WERI-Rb-1 (cell line): ENCODE data around the gene SPSB4.

Source experiments
- DNase-seq: peaks from one replicate; pipeline ENCODE4 v3.0.0-alpha.2; 2020
- H3K27ac ChIP-seq: fragments of 250-450 bp; sonication (Bioruptor Pico); 2 replicates; pipeline ENCODE4 v1.5.1; 2020; ENCODE audit warnings: mild to moderate bottlenecking, moderate library complexity
- H3K27me3 ChIP-seq: fragments of 250-450 bp; sonication (Bioruptor Pico); 2 replicates; pipeline ENCODE4 v1.5.1; 2021; ENCODE audit warnings: mild to moderate bottlenecking, low read depth, moderate library complexity; ENCODE audit not compliant: insufficient read depth, severe bottlenecking
- H3K36me3 ChIP-seq: fragments of 250-450 bp; sonication (Bioruptor Pico); 2 replicates; pipeline ENCODE4 v1.5.1; 2020; ENCODE audit warnings: mild to moderate bottlenecking, moderate library complexity
- H3K4me3 ChIP-seq: 2 replicates; pipeline ENCODE4 v1.5.1; 2011; ENCODE audit warnings: low read depth, mild to moderate bottlenecking, control low read depth, low read length
- H3K9me3 ChIP-seq: fragments of 250-450 bp; sonication (Bioruptor Pico); 2 replicates; pipeline ENCODE4 v1.5.1; 2021; ENCODE audit warnings: mild to moderate bottlenecking, moderate library complexity; ENCODE audit not compliant: severe bottlenecking
- TF ChIP-seq, protein P1 (sequence below): IDR thresholded peaks from 2 replicates; pipeline ENCODE4 v1.5.1; 2011; ENCODE audit warnings: low read depth, mild to moderate bottlenecking, control low read depth, inconsistent platforms, low read length

The SPSB4 gene

GRCh38 chr3:141129541-141130011 is 78.4 kb downstream of the SPSB4 start:
- H3K4me3 ChIP-seq: no peak overlapping the region
- DNase-seq: no peak

DNA sequence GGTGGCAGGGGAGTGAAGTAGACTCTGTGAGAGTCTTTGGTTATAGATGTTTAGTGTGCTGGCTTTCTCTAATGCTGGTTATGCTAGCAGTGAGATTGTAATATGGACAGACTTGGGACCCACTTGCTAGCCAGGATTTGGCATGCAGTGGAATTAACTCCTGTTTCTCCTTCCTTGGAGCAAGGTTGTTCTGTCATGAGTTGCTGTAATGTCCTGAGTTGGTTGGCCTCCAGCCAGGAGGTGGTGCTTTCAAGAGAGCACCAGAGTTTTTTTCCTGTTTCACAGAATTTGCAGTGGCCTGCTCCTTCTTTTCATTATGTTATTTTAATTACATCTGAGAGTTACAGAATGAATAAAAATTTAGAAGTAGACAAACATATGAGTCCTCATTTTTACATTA is 92.4 kb downstream of the SPSB4 start:
- H3K27me3 ChIP-seq: no peaks in the 10 kb centered on the region
- H3K4me3 ChIP-seq: no peak overlapping the region
- H3K36me3 ChIP-seq: peaks cover 6% of the 10 kb centered on the region
- no peak for DNase-seq
- peaks cover 11% of the 10 kb centered on the region for H3K9me3 ChIP-seq
- no peak overlapping the region for H3K27ac ChIP-seq
- TF ChIP-seq, protein P1, sequence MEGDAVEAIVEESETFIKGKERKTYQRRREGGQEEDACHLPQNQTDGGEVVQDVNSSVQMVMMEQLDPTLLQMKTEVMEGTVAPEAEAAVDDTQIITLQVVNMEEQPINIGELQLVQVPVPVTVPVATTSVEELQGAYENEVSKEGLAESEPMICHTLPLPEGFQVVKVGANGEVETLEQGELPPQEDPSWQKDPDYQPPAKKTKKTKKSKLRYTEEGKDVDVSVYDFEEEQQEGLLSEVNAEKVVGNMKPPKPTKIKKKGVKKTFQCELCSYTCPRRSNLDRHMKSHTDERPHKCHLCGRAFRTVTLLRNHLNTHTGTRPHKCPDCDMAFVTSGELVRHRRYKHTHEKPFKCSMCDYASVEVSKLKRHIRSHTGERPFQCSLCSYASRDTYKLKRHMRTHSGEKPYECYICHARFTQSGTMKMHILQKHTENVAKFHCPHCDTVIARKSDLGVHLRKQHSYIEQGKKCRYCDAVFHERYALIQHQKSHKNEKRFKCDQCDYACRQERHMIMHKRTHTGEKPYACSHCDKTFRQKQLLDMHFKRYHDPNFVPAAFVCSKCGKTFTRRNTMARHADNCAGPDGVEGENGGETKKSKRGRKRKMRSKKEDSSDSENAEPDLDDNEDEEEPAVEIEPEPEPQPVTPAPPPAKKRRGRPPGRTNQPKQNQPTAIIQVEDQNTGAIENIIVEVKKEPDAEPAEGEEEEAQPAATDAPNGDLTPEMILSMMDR: no peak

More at GRCh38 chr3:141129541-141130011, 78.4 kb downstream of the SPSB4 start:
- no peak overlapping the region for H3K27ac ChIP-seq
- no peaks in the 10 kb centered on the region for H3K36me3 ChIP-seq
- no peaks in the 10 kb centered on the region for H3K9me3 ChIP-seq
- no peaks in the 10 kb centered on the region for H3K27me3 ChIP-seq
- TF ChIP-seq, protein P1: no peak

GRCh38 chr3:141146979-141147470 is 95.9 kb downstream of the SPSB4 start:
- no peaks in the 10 kb centered on the region for H3K9me3 ChIP-seq
- H3K27me3 ChIP-seq: no peaks in the 10 kb centered on the region
- no peak overlapping the region for H3K27ac ChIP-seq
- DNase-seq: no peak
- peaks cover 6% of the 10 kb centered on the region for H3K36me3 ChIP-seq
- H3K4me3 ChIP-seq: no peak overlapping the region
- TF ChIP-seq, protein P1: no peak

- Histone ChIP-seq H3K36me3 (peaks cover 6% of the 10 kb centered on the region), H3K27ac (no peak overlapping the region), H3K9me3 (no peaks in the 10 kb centered on the region), H3K4me3 (no peak overlapping the region), H3K27me3 (no peaks in the 10 kb centered on the region)
- TF ChIP-seq, protein P1: no peak
- DNase-seq: no peak
These were observed 96.5 kb downstream of the SPSB4 start for GRCh38 chr3:141147657-141148056.

GRCh38 chr3:141148169-141148568 is 97.0 kb downstream of the SPSB4 start:
- no peak for DNase-seq
- H3K27ac ChIP-seq: no peak overlapping the region
- no peaks in the 10 kb centered on the region for H3K9me3 ChIP-seq
- H3K27me3 ChIP-seq: no peaks in the 10 kb centered on the region
- H3K4me3 ChIP-seq: no peak overlapping the region
- H3K36me3 ChIP-seq: peaks cover 6% of the 10 kb centered on the region
- TF ChIP-seq, protein P1: no peak

DNA sequence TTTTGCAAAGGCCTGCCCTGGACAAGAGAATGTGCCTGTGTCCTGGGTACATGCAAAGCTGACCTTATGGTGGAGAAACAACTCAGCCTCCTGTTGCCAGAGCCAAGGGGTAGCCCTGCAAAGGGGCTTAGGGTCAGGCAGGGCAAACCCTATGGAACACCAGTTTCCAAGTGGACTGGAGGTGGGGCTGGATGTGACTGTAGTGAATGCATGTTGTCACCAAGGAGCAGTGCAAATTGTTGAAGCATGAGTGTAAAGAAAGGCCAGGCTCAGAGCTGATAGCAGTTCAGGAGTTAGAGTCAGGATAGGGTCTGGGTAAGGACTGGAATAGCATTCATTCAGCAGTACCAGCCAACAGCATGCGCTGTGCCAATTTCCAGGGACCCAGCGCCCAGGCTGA is 97.6 kb downstream of the SPSB4 start:
- Histone ChIP-seq H3K9me3 (no peaks in the 10 kb centered on the region), H3K27me3 (no peaks in the 10 kb centered on the region), H3K36me3 (peaks cover 6% of the 10 kb centered on the region), H3K27ac (no peak overlapping the region), H3K4me3 (no peak overlapping the region)
- no peak for DNase-seq
- TF ChIP-seq, protein P1: no peak
